HCT116 (cell line): ENCODE data around the gene SDHAF4. TPM values are rescaled to one million over a fixed set of nuclear protein-coding genes. Genes with fewer than 3 reads are reported as not detected.

Experiments used
- ATAC-seq: fragments of 200-7000 bp; cut with Tn5 transposase; 2 replicates; pipeline ENCODE4 v1.9.1; 2020; ENCODE audit warnings: mild to moderate bottlenecking, moderate library complexity
- BruUV-seq: library from RNA; stranded (reverse); fragments of 400-500 nt; replicated peaks from 2 replicates; lab custom pipeline; 2021; lab: Mats Ljungman, UMichigan
- CTCF ChIA-PET: fragments of 300-600 bp; sonication (Branson Sonifier 250); formaldehyde crosslinking; loops from one replicate; lab custom pipeline; 2021; ENCODE audit warnings: antibody characterized with exemption; lab: Charles Lee
- POLR2A ChIA-PET: fragments of 300-600, 350-600 bp; sonication (Branson Sonifier 250); formaldehyde crosslinking; loops from one replicate; lab custom pipeline; 2021; ENCODE audit warnings: antibody characterized with exemption; lab: Charles Lee
- RAD21 ChIA-PET, 2 experiments: fragments of 300-600 bp; sonication (Branson Sonifier 250); formaldehyde crosslinking; loops; one replicate each; lab custom pipeline; 2023; ENCODE audit warnings: low total read pairs in 2 of 2; ENCODE audit not compliant: uncharacterized antibody in 2 of 2, unreplicated experiment in 2 of 2, low non-redundant PET in 1 of 2; lab: Charles Lee
- DNase-seq: peaks from one replicate; pipeline ENCODE4 v3.0.0-alpha.2; 2010; ENCODE audit warnings: low read depth, low spot score
- H2AFZ ChIP-seq: fragments of 200-600 bp; shearing (Covaris generic), sonication (generic); 2 replicates; pipeline ENCODE4 v1.6.1; 2017; ENCODE audit warnings: low read depth, mixed run types, mixed read lengths, antibody characterized with exemption, low read length; ENCODE audit not compliant: poor library complexity, severe bottlenecking
- H3K27ac ChIP-seq: 2 replicates; pipeline ENCODE4 v1.5.1; 2012; ENCODE audit warnings: low read depth, low read length
- H3K27me3 ChIP-seq: fragments of 200-600 bp; sonication (generic); 2 replicates; pipeline ENCODE4 v1.6.1; 2016; ENCODE audit warnings: mixed run types, low read length, mixed read lengths; ENCODE audit not compliant: insufficient read depth
- H3K36me3 ChIP-seq, 2 experiments: fragments of 200-500 bp in 1 of 2; fragments of 200-600 bp in 1 of 2; sonication (Bioruptor generic) in 1 of 2; sonication (generic) in 1 of 2; 2 replicates each; pipeline versions ENCODE4 v1.5.1 to v1.6.1; 2014 to 2016; ENCODE audit warnings: low read length in 2 of 2, inconsistent platforms in 1 of 2, mixed read lengths in 1 of 2, mixed run types in 1 of 2; ENCODE audit not compliant: insufficient read depth in 2 of 2, control insufficient read depth in 1 of 2
- H3K4me1 ChIP-seq, 2 experiments: fragments of 200-600 bp in 1 of 2; sonication (generic) in 1 of 2; 2 replicates each; pipeline versions ENCODE4 v1.5.1 to v1.6.1; 2012 to 2017; ENCODE audit warnings: low read length in 2 of 2, inconsistent platforms in 1 of 2, mild to moderate bottlenecking in 1 of 2, mixed read lengths in 1 of 2, mixed run types in 1 of 2, moderate library complexity in 1 of 2; ENCODE audit not compliant: insufficient read depth in 2 of 2, control insufficient read depth in 1 of 2
- H3K4me2 ChIP-seq: fragments of 200-600 bp; sonication (generic); 2 replicates; pipeline ENCODE4 v1.6.1; 2017; ENCODE audit warnings: mixed run types, low read length, mixed read lengths
- H3K4me3 ChIP-seq, 2 experiments: fragments of 200-600 bp in 1 of 2; sonication (generic) in 1 of 2; replicated peaks in 1 of 2; 2 replicates each; pipeline ENCODE4 v1.5.1; 2011 to 2016; ENCODE audit warnings: low read length in 2 of 2, control low read depth in 1 of 2, low read depth in 1 of 2, mild to moderate bottlenecking in 1 of 2, mixed read lengths in 1 of 2, mixed run types in 1 of 2
- H3K79me2 ChIP-seq: fragments of 200-600 bp; sonication (generic); 2 replicates; pipeline ENCODE4 v1.6.1; 2017; ENCODE audit warnings: mild to moderate bottlenecking, mixed run types, low read length, moderate library complexity, mixed read lengths; ENCODE audit not compliant: insufficient read depth
- H3K9ac ChIP-seq: fragments of 200-600 bp; sonication (generic); 2 replicates; pipeline ENCODE4 v1.6.1; 2016; ENCODE audit warnings: low read length, mixed read lengths
- H3K9me2 ChIP-seq: fragments of 200-600 bp; sonication (generic), shearing (Covaris generic); 2 replicates; pipeline ENCODE4 v1.6.1; 2017; ENCODE audit warnings: mixed run types, mild to moderate bottlenecking, moderate library complexity; ENCODE audit not compliant: insufficient read depth
- H3K9me3 ChIP-seq, 2 experiments: fragments of 200-500 bp in 1 of 2; fragments of 200-600 bp in 1 of 2; sonication (Bioruptor generic) in 1 of 2; sonication (generic) in 1 of 2; 2 replicates each; pipeline ENCODE4 v1.6.1; 2014 to 2017; ENCODE audit warnings: low read length in 2 of 2, mixed read lengths in 2 of 2, inconsistent platforms in 1 of 2, low read depth in 1 of 2, mild to moderate bottlenecking in 1 of 2, mixed run types in 1 of 2, moderate library complexity in 1 of 2; ENCODE audit not compliant: control insufficient read depth in 1 of 2, insufficient read depth in 1 of 2
- H4K20me1 ChIP-seq: fragments of 200-600 bp; sonication (generic), shearing (Covaris generic); 2 replicates; pipeline ENCODE4 v1.6.1; 2017; ENCODE audit warnings: mixed run types, mild to moderate bottlenecking, moderate library complexity; ENCODE audit not compliant: insufficient read depth
- EGR1 ChIP-seq: IDR thresholded peaks from 2 replicates; pipeline ENCODE4 v1.6.1; 2012; ENCODE audit warnings: low read depth
- EZH2 ChIP-seq: fragments of 200-600 bp; sonication (generic); IDR thresholded peaks from 2 replicates; pipeline ENCODE4 v1.6.1; 2017; ENCODE audit warnings: antibody characterized with exemption, mixed run types
- FOSL1 ChIP-seq: IDR thresholded peaks from 2 replicates; pipeline ENCODE4 v1.6.1; 2012; ENCODE audit warnings: low read depth
- JUND ChIP-seq: IDR thresholded peaks from 2 replicates; pipeline ENCODE4 v1.6.1; 2012
- MAX ChIP-seq: IDR thresholded peaks from 2 replicates; pipeline ENCODE4 v1.6.1; 2012
- POLR2A ChIP-seq: IDR thresholded peaks from 2 replicates; pipeline ENCODE4 v1.7.0; 2011; ENCODE audit warnings: borderline replicate concordance; ENCODE audit not compliant: insufficient read depth, insufficient read length; ENCODE audit errors: extremely low read depth
- RAD21 ChIP-seq: IDR thresholded peaks from 2 replicates; pipeline ENCODE4 v1.6.1; 2012; ENCODE audit warnings: low read depth, mild to moderate bottlenecking
- SIN3A ChIP-seq: IDR thresholded peaks from 2 replicates; pipeline ENCODE4 v1.6.1; 2012; ENCODE audit warnings: low read depth
- SP1 ChIP-seq: IDR thresholded peaks from 2 replicates; pipeline ENCODE4 v1.6.1; 2012; ENCODE audit warnings: low read depth
- TCF7L2 ChIP-seq: IDR thresholded peaks from 2 replicates; pipeline ENCODE4 v1.7.0; 2011; ENCODE audit warnings: borderline replicate concordance, inconsistent platforms; ENCODE audit not compliant: insufficient read depth, insufficient read length; ENCODE audit errors: extremely low read depth
- YY1 ChIP-seq: IDR thresholded peaks from 2 replicates; pipeline ENCODE4 v1.6.1; 2011; ENCODE audit warnings: low read length, low read depth, moderate library complexity, mild to moderate bottlenecking; ENCODE audit not compliant: insufficient replicate concordance; ENCODE audit errors: extremely low read depth
- intact Hi-C: fragments of 100-400 bp; cut with micrococcal nuclease; formaldehyde crosslinking; loops from 2 replicates; pipeline ENCODE4 v1.10.0; 2022
- total RNA-seq: library from RNA; stranded (reverse); gene quantifications from one replicate; pipeline ENCODE4 v1.2.1, GENCODE V29; 2021; ENCODE audit not compliant: unreplicated experiment
- TF ChIP-seq, protein P1 (sequence below), 3 experiments: fragments of 200-600 bp in 1 of 3; sonication (generic) in 1 of 3; IDR thresholded peaks in 2 of 3; conservative IDR thresholded peaks in 1 of 3; 2 replicates each; pipeline ENCODE4 v1.5.1; 2012 to 2017; ENCODE audit warnings: low read depth in 2 of 3, low read length in 2 of 3, antibody characterized with exemption in 1 of 3, borderline replicate concordance in 1 of 3, control low read depth in 1 of 3, mild to moderate bottlenecking in 1 of 3, mixed read lengths in 1 of 3, mixed run types in 1 of 3, moderate library complexity in 1 of 3; ENCODE audit not compliant: insufficient read depth in 1 of 3
- TF ChIP-seq, protein P2 (sequence below): IDR thresholded peaks from 2 replicates; pipeline ENCODE4 v1.6.1; 2011; ENCODE audit warnings: mild to moderate bottlenecking, low read length, moderate library complexity; ENCODE audit not compliant: insufficient replicate concordance; ENCODE audit errors: extremely low read depth

SDHAF4 gene
- total RNA-seq, 1 experiment from 2014 or later, result 8.9 TPM

GRCh38 chr6:70622461-70622860 is 55.7 kb downstream of the SDHAF4 start (continued):
- TF ChIP-seq, protein P1, sequence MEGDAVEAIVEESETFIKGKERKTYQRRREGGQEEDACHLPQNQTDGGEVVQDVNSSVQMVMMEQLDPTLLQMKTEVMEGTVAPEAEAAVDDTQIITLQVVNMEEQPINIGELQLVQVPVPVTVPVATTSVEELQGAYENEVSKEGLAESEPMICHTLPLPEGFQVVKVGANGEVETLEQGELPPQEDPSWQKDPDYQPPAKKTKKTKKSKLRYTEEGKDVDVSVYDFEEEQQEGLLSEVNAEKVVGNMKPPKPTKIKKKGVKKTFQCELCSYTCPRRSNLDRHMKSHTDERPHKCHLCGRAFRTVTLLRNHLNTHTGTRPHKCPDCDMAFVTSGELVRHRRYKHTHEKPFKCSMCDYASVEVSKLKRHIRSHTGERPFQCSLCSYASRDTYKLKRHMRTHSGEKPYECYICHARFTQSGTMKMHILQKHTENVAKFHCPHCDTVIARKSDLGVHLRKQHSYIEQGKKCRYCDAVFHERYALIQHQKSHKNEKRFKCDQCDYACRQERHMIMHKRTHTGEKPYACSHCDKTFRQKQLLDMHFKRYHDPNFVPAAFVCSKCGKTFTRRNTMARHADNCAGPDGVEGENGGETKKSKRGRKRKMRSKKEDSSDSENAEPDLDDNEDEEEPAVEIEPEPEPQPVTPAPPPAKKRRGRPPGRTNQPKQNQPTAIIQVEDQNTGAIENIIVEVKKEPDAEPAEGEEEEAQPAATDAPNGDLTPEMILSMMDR (IDR thresholded peaks at IDR 0.05 in 2 of 3, conservative IDR thresholded peaks at IDR 0.05 in 1 of 3; ENCODE audit: borderline replicate concordance in 1 of 3, insufficient read depth in 1 of 3, low read depth in 2 of 3, low read length in 2 of 3), result no peak
- TF ChIP-seq MAX, result no peak
- TF ChIP-seq RAD21, result no peak
- TF ChIP-seq EZH2, result no peak
- no peak for TF ChIP-seq SIN3A

DNA sequence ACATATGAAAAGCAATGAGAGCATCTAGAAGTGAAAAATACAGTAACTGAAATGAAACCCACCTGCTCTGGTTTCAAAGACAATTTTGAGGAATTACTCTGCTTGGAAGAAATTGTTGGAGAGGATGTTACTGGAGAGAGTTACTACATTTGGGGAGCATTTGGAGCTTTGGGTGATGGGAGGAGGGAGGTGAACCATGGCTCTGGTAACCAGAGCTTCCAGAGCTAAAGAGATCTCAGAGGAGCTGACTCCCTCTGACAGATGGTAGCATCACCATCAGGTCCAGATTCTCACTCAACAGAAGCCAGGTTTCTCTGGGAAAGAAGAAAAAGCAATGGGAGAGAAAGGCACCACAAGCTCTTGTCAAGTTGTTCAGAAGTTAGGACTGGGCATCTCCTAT is 58.7 kb downstream of the SDHAF4 start:
- BruUV-seq, result no TSS peak
- Histone ChIP-seq H3K4me1 (no peaks in the 10 kb centered on the region), H3K9me3 (no peaks in the 10 kb centered on the region), H3K9me2 (no peaks in the 10 kb centered on the region), H2AFZ (no peak overlapping the region), H3K27ac (no peak overlapping the region), H3K9ac (no peak overlapping the region), H3K36me3 (no peaks in the 10 kb centered on the region), H3K4me3 (no peak overlapping the region), H3K79me2 (no peaks in the 10 kb centered on the region), H4K20me1 (no peaks in the 10 kb centered on the region), H3K27me3 (0 out of 2 replicates have a peak, but pooled peaks cover 3% of the 10 kb centered on the region), H3K4me2 (no peak overlapping the region)
- CTCF ChIA-PET, result no interaction called here
- POLR2A ChIA-PET, result no interaction called here
- ATAC-seq (no peak), DNase-seq (no peak)
- no peak for TF ChIP-seq POLR2A
- no peak for TF ChIP-seq JUND
- no peak for TF ChIP-seq SP1
- TF ChIP-seq EGR1, result no peak
- TF ChIP-seq, protein P2, sequence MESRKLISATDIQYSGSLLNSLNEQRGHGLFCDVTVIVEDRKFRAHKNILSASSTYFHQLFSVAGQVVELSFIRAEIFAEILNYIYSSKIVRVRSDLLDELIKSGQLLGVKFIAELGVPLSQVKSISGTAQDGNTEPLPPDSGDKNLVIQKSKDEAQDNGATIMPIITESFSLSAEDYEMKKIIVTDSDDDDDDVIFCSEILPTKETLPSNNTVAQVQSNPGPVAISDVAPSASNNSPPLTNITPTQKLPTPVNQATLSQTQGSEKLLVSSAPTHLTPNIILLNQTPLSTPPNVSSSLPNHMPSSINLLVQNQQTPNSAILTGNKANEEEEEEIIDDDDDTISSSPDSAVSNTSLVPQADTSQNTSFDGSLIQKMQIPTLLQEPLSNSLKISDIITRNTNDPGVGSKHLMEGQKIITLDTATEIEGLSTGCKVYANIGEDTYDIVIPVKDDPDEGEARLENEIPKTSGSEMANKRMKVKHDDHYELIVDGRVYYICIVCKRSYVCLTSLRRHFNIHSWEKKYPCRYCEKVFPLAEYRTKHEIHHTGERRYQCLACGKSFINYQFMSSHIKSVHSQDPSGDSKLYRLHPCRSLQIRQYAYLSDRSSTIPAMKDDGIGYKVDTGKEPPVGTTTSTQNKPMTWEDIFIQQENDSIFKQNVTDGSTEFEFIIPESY, result no peak
- no peak for TF ChIP-seq SIN3A
- TF ChIP-seq FOSL1, result no peak
- TF ChIP-seq TCF7L2, result no peak
- TF ChIP-seq YY1, result no peak
- TF ChIP-seq EZH2, result no peak
- RAD21 ChIA-PET, result no interaction called here
- intact Hi-C loops, result no loop called here
